Measurements from ENCODE around the gene CEL.
A peak's percentile ranks its signal among the peaks of the same experiment; 100 is the strongest.

The CEL gene

GRCh38 chr9:133046196-133046899, 15.4 kb upstream of the CEL start:
- TF ChIP-seq CTCF (IDR thresholded peaks at IDR 0.05; ENCODE audit: insufficient read depth, low read depth, low read length, missing control alignments) = no peak
- no peak for DNase-seq (ENCODE audit: low read depth)
- no peak overlapping the region for H3K4me3 ChIP-seq (ENCODE audit: low read depth, low read length)

- no peak overlapping the region for H3K4me3 ChIP-seq (ENCODE audit: low read depth, low read length)
- TF ChIP-seq CTCF (IDR thresholded peaks at IDR 0.05; ENCODE audit: insufficient read depth, low read depth, low read length, missing control alignments) = no peak
These were observed 14.9 kb upstream of the CEL start for GRCh38 chr9:133046900-133047295.

GRCh38 chr9:133048595-133048994, 13.2 kb upstream of the CEL start:
- no peak overlapping the region for H3K4me3 ChIP-seq (ENCODE audit: low read depth, low read length)
- DNase-seq (ENCODE audit: low read depth) = peak; percentile 34
- peak; percentile 39 for TF ChIP-seq CTCF (IDR thresholded peaks at IDR 0.05; ENCODE audit: insufficient read depth, low read depth, low read length, missing control alignments)

More at GRCh38 chr9:133046900-133047295, 14.9 kb upstream of the CEL start:
- DNase-seq (ENCODE audit: low read depth) = no peak

GRCh38 chr9:133049043-133049442, 12.7 kb upstream of the CEL start:
- no peak for TF ChIP-seq CTCF (IDR thresholded peaks at IDR 0.05; ENCODE audit: insufficient read depth, low read depth, low read length, missing control alignments)
- H3K4me3 ChIP-seq (ENCODE audit: low read depth, low read length) = no peak overlapping the region
- DNase-seq (ENCODE audit: low read depth) = no peak

- H3K4me3 ChIP-seq (ENCODE audit: low read depth, low read length) = no peak overlapping the region
- no peak for DNase-seq (ENCODE audit: low read depth)
- no peak for TF ChIP-seq CTCF (IDR thresholded peaks at IDR 0.05; ENCODE audit: insufficient read depth, low read depth, low read length, missing control alignments)
These were observed 11.6 kb upstream of the CEL start for GRCh38 chr9:133050142-133050541.

GRCh38 chr9:133050781-133051180, 11.0 kb upstream of the CEL start:
- TF ChIP-seq CTCF (IDR thresholded peaks at IDR 0.05; ENCODE audit: insufficient read depth, low read depth, low read length, missing control alignments) = no peak
- no peak overlapping the region for H3K4me3 ChIP-seq (ENCODE audit: low read depth, low read length)
- DNase-seq (ENCODE audit: low read depth) = no peak

All from GM12865 (cell line).